GM19468 (cell line): ENCODE measurements around the gene DNAH14.
A peak's percentile ranks its signal among the peaks of the same experiment; 100 is the strongest.
"Not testable (repeated sequence)": the region's sequence is repeated elsewhere in the genome, so short reads cannot be mapped to it uniquely, and the experiment has no call there.

Source experiments
- ATAC-seq: cut with Tn5 transposase; IDR thresholded peaks from one replicate; pipeline ENCODE4 v1.9.1; 2021; ENCODE audit warnings: mild to moderate bottlenecking, moderate library complexity, moderate number of reproducible peaks; ENCODE audit not compliant: unreplicated experiment; ENCODE audit errors: extremely low read depth

Gene DNAH14

DNA sequence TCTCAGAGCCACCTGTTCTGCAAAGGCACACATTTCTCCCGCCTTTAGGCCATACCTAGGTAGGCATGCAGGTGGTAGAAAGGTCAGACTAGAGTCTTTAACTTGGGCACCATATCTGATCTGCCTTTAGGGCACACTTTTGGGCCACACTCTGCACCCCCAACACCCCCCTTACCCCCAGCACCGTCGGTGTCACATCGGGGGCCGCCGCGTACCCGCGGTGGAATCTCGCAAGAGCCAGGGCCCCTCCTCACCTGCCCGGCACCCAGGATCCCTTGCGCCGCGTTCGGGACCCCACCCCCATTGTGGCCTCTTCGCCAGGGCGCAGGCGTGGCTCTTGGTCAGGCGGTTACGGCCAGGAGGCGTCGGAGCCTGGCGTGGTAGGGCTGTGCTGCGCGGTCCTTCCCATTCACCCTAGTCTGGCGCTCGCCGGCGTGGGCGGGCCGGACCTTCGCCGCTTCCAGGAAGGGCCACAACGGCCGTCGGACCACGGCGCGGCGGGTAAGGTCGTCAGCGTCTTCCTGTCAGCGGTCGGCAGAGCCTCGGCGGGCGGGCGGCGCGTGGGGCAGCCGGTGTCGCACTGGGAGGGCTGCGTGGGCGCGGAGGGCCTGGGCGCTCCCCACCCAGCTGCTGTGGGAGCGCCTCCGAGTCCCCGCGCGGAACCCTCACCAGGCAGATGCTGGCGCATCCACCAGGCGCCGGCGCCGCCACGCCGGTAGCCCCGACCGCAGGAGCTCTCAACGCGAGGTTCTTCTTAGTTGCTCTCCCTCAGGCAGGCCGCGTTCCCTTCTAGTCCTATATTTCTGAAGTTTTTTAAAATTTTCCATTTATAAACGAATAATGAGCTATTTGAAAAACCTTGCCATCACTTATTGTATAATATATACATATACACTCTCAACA is at the start of gene DNAH14:
TSS of gene DNAH14 (plus strand) at position 341 of the 903 bp plus-strand sequence. CDS start 23,028 bp downstream, outside the sequence.
- ATAC-seq = peak; percentile 36

DNA sequence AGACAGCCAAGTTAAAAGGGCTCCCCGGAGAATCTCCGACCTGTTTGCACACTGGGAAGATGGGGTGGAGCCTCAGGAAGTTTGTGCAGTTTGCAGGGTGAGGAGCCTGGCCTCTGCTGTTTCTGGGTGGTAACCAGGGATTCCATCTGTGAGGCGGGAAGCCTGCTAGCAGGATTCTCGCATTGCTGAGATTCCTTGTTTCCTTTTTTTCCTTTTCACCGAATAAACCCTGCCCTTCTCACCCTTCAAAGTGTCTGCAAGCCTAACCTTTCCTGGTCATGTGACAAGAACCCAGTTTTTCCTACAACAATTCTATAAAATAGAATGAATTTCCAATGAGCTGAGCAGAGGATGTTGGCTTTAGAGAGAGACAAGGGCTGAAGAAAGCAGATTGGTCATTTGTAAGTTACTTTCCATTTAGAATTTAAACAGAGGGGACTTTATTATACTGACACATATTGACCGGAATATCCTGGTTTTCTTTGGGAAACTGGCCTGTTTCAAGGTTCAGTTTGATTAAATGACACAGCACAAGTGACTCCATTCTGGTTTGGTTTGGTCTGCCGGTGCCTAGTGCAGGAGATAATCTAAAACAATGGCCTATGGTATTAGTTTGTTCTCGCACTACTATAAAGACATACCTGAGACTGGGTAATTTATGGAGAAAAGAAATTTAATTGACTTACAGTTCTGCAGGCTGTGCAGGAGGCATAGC is 48.7 kb upstream of the DNAH14 start:
- ATAC-seq = no peak

DNA sequence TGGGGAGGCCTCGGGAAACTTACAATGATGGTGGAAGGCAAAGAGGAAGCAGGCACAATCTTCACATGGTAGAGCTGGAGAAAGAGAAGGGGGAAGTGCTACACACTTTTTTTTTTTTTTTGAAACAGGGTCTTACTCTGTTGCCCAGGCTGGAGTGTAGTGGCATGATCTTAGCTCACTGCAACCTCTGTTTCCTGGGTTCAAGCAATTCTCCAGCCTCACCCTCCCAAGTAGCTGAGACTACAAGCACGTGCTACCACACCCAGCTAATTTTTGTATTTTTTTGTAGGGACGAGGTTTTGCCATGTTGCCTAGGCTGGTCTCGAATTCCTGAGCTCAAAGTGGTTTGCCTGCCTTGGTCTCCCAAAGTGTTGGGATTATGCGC is 48.2 kb upstream of the DNAH14 start:
- not testable (repeated sequence) for ATAC-seq

DNA sequence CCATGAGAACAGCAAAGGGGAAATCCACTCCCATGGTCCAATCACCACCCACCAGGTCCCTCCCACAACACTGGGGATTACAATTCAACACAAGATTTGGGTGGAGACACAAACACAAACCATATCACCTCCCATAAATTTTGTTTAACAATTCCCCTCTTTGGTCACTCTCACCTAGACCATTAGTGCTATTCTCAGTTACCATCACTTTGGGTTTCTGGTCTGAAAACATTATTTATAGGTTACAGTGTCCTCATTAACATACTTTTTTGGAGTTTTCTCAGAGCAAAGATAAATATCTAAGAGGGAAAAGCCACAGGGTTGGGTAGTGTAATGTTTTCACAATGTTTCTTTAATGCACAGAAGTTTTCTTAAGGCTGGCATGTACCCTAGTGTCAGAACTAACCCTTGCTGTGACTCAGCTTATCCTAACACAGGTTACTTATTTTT is 47.7 kb upstream of the DNAH14 start:
- no peak for ATAC-seq

DNA sequence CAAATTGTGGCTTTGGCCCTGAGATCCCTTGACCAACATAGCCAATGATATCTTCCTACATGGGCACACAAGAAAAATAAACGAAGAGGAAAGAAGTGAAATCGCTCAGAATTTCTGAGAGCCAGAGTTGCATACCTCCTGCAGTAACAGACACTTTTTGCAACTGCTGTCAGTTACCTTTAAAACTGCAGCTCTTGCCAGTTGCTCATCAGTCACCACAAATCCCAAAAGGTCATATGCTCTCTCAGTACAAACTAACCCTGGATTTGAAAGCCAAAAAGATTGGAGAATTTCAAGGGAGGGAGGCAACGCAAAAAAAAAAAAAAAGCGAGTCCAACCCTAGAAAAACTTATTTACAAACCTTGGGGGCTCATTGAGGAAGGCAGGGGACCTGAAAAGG is 47.2 kb upstream of the DNAH14 start:
- no peak for ATAC-seq

DNA sequence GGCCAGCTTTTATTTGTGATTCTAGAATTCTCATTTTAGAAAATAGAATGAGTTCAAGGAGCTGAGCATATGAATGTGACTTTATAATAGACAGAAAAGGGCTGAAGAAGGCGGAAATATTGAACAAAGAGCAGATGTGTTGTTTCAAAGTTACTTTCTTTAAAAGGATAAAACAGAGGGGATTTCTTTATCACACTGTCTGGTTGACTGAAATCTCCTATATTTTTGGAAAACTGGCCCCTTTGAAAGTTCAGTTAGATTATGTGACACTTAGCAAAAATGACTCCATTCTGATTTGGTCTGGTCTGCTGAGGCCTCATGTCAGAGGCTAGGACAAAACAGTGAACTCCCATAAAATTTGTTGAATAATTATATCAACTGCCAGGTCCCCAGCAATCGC is 46.4 kb upstream of the DNAH14 start:
- ATAC-seq = no peak

DNA sequence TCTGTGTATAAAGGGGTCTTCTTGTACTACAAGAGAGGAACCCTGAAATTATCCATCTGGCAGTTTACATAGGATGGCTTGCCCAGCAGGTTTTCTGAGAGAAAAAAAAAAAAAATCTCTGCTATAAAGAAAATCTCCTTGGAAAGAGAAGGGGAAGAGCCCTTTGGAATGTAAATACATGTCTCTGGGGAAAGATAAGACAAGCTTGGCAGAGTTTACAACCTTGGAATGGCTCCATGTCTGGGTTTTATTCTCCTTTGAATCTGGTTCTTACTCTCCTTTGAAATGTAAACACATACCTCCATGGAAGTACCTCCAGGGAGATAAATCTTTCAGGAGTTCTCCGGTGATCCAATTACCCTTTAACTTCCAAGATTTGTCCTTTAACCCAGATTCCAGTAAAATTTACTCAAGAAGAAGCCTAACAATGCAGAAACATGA is 45.1 kb upstream of the DNAH14 start:
- ATAC-seq = no peak

DNA sequence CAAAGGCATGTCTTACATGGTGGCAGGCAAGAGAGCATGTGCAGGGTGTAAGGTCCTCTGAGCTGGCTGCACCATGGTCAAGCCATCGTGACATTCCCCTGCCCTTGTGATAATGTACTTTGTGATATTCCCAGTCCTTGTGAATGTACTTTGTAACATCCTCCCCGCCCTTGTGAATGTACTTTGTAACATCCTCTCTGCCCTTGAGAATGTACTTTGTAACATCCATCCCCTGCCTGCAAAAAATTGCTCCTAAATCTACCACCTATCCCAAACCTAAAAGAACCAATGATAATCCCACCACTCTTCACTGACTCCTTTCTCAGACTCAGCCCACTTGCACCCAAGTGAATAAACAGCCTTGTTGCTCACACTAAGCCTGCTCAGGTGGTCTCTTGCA is 44.1 kb upstream of the DNAH14 start:
- not testable (repeated sequence) for ATAC-seq

DNA sequence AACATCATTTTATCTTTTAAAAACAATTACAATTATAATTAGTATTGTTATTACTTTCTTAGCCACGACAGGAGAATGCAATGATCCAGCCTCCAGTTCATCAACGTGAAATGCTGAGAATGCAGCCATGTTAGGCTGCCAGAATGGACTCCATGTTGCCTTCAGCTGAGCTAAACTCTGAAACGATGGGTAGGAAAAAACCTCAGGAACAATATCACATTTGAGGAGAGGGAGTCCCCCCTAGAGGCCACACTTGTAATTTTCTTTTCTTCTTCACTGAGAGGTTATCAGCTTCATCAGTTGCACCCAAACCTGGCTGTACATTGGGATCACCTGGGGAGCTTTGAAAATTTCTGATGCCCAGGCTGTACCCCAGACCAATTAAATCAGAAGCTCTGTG is 34.6 kb upstream of the DNAH14 start:
- no peak for ATAC-seq

DNA sequence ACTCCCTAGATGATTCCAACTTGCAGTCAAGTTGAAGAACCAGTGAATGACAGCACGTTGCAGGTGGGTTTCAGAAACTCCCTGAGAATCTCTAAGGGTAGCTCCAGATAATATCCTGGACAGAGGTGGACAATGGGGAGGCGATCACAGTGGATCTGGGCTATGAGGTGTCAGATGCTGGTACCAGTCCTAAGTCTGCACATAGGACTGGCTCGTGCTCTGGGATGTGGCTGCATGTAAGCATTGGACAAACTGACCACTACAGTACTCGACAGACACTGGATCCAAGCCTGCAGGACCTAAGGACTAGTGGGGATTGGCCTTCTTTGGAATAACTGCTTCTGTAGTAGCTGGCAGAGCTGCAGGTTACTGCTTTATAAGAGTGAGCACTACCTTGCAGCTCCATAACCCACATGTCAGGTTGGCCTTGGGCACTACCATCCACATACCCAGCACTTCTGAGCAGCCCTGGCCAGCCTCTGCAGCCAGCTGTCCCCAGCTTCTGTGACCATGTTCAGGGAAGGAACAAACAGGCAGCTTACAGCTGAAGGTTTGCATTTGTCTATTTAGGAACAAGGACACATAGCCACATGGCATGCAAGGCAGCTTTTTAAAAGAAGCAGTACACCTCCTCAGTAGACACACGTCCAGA is 33.2 kb upstream of the DNAH14 start:
- no peak for ATAC-seq

DNA sequence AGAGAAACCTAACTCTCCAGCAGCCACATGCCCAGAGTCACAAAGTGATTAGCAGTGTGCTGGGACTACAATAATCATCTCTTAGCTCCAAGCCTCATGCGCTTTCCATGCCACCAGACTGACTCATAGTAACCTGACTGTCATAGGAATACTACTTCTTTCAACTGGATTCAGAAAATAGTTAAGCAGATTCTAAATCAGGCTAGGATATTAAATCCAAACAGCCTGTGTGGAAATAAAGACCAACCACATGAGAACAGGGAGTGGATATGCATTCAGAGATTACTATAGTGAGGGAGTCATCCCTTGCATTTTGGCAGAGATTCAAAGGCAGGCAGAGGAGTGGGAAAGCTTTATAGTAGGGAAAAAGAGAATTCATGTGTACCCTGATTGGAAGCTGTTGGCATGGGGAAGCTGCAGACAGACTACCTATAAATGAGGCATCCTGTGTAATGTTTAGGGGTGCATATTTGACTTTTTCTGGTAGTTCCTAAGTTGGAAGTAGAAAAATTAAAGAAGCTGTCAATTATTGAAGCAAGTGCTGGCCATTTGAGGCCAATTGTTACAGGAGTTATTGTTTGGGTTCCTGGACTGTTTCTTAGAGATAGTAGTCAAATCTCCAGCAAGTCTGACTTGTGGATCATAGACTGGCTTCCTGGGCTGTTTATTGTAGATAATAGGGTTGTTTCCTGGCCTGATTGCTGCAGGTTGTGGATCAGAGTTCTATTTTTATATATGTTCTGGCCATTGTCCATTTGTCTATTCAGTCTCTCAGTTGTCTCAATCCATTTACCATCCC is 31.7 kb upstream of the DNAH14 start:
- ATAC-seq = no peak

DNA sequence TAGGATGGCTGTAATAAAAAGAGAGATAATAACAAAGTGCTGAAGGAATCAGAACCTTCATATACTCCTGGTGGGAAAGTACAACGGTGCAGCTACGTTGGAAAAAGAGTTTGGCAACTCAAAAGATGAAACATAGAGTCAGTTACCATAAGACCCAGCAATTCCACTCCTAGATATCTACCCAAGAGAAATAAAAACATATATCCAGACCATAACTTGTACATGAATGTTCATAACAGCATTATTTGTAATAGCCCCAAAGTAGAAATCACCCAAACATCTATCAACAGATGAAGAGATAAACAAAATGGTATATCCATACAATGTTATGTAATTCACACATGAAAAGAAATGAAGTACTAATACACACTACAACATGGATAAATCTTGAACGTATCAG is 30.5 kb upstream of the DNAH14 start:
- no peak for ATAC-seq

DNA sequence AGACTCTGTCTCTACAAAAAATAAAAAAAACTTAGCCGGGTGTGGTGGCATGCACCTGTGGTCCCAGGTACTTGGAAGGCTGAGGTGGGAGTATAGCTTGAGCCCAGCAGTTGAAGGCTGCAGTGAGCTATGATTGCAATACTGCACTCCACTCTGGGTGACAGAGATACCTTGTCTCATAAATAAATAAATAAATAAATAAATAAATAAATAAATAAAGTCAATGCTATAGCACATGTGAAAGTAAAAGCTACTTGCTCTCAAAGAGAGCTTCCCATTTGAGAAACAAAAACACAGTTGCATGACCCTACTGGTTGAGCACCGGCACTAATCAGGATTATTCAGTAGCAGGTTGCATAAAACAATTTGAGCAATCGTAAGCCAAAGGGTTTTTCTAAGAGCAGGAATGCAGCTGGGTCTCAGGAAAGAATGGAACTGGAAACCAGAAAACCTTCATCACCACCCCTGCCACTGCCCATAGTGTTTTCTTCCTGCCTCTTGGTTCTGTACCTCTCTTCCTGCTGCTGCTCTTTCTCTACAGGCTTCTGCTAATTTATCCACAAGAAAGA is 29.3 kb upstream of the DNAH14 start:
- ATAC-seq = no peak

DNA sequence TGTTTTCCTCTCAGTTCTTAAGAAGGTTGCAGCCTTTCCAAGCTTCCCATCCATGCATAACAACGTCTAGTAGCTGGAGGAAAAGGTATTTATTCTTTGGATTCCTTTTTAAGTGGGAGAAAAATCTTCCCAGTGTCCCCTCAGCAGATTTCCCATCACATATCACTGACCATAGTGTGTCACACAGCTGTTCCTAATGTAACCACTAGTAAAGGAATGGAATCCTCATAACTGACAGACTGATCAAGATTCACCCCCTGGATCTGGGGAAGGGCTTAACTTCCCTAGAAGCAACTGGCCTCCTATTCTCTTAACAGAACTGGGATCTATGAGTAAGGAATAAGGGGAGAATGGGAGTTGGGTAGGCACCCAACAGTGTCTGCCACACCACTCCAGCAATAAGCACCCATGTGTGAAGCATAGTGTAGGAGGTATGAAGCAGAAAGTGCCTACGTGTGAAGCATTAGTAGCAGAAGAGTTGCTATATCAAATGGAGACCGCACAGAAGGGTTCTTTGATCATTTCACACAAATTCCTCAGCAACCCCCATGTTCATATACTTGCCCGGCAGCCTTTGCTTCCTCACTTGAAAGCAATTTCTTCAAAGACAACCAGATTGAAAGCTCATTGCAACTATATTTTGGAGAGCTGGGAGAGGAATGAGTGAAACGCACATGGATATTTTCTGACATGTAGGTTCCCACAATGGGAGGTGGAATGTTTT is 28.2 kb upstream of the DNAH14 start:
- ATAC-seq = no peak

DNA sequence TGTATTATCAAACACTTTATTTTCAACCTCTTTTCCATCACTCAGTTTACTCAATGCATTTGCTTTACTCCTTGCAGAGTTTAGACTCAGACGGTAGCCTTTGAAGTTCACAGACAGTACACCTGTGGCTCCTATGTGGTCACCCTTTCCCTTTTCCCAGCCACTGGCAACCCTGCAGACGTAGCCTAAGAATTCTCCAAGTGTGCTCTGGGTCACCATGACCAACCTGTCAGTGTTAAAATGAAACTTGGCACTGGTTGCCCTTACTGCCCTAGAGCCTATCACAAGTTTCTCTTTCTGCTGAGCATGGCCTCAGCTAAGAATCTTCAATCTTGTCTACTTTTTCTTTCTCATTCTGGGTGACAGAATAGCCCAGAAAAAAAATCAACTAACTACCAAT is 25.5 kb upstream of the DNAH14 start:
- ATAC-seq = no peak

DNA sequence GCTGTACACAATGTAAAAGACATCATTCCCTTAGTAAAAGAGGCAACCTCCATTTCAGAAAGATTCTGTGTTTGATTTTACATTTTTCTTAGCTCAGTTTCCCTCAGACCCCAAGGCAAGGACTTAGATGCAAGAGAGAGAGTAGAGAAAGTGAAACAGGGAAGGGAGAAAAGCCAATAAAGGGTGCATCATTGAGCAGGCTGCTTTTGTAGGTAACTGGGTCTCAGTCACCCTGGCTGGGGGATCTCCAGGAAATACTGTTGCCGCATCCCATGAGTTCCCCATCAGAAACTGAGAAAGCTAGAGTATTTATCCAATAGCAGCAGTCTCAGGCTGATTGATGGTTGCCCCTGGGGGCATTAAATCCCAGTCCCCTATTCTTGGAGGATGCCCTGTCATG is 23.1 kb upstream of the DNAH14 start:
- ATAC-seq = no peak

DNA sequence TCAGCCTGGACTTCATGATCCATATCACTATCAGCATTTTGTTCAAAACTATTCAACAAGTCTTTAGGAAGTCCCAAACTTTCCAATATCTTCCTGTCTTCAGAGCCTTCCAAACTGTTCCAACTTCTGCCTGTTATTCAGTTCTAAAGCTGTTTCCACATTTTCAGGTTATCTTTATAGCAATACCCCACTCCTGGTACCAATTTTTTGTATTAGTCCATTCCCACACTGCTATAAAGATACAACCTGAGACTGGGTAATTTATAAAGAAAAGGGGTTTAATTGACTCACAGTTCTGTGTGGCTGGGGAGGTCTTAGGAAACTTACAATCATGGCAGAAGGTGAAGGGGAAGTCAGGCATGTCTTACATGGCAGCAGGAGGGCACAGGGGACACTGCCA is 18.3 kb upstream of the DNAH14 start:
- no peak for ATAC-seq

DNA sequence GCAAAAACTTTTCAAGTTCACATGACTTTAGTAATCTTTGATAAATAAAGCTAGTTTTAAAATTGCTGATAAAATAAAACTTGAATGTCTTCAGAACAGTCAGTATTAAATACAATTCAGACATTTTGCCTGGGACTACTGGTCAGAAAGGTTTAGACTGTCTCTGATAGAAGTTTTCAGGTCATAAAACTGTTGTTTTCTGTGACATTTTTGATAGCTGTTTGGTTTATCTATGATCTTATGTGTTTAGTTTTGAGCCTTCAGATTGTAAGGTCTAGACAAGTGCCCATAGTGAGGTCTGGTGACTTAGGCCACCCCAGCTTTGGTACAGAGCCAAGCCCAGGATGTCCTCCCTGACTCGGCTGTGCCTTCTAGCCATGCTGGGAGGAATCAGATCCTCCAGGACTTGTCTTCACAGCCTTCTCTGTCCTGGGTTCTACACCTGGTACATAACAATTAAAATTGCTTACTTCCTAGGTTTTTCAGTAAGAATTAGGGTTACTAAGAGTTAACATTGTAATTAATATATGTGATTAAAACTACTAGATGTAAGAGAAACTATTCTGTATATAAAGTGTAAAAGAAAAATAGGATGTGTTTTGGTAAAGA is 15.1 kb upstream of the DNAH14 start:
- no peak for ATAC-seq

DNA sequence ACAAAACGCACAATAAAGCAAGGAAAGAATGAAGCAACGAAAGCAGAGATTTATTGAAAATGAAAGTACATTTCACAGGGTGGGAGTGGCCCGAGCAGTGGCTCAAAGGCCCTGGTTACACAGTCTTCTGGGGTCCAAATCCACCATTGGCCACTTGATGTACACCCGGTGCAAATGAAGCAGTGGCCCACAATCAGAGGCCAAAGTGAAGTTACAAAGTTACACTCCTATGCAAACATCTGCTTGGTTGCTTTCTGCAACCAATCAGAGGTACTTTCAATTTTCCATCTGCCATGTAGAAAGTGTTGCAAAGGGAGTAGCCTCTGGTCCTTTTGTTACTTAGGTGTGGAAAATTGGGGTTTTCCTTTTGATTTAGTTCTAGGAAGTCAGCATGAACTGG is 10.0 kb upstream of the DNAH14 start:
- ATAC-seq = no peak
